Measurements from ENCODE around the gene RPS26. TPM values are rescaled to one million over a fixed set of nuclear protein-coding genes. Genes with fewer than 3 reads are reported as not detected.
"Not testable (repeated sequence)": the region's sequence is repeated elsewhere in the genome, so short reads cannot be mapped to it uniquely, and the experiment has no call there.

Gene RPS26
- total and polyA plus RNA-seq, 12 donors, result 6.9 to 1,370 (median 21.4) TPM

- H3K27ac ChIP-seq, result peak overlapping the region in 9 of 10 donors; percentile 62 to 93 (median 83)
- DNase-seq (peak in 1 of 2 donors; percentile 56), ATAC-seq (peak; percentile 8 to 72 (median 42))
- no peaks in the 10 kb centered on the region for H3K27me3 ChIP-seq
- intact Hi-C loops (cut with DNase I), result loop anchor here in 4 of 10 donors (1.0 to 10.0 kb wide), 5 partner anchors 45 to 121 kb away; partner anchors contain the start of genes RPS26 (in 4 of the 4), PA2G4 (in 1 of the 4), RPL41 (in 1 of the 4) and ZC3H10 (in 1 of the 4)
- peaks cover 5 to 22% (median 11%) of the 10 kb centered on the region in 9 donors for H3K4me1 ChIP-seq
- WGBS, 2 donors, result 25 to 28% methylated on average over 14 of the region's 14 CpGs
- H3K9me3 ChIP-seq, result no peaks in the 10 kb centered on the region
- H3K36me3 ChIP-seq, result peaks cover 0 to 59% (median 39%) of the 10 kb centered on the region in 9 donors
- TF ChIP-seq, protein P1, sequence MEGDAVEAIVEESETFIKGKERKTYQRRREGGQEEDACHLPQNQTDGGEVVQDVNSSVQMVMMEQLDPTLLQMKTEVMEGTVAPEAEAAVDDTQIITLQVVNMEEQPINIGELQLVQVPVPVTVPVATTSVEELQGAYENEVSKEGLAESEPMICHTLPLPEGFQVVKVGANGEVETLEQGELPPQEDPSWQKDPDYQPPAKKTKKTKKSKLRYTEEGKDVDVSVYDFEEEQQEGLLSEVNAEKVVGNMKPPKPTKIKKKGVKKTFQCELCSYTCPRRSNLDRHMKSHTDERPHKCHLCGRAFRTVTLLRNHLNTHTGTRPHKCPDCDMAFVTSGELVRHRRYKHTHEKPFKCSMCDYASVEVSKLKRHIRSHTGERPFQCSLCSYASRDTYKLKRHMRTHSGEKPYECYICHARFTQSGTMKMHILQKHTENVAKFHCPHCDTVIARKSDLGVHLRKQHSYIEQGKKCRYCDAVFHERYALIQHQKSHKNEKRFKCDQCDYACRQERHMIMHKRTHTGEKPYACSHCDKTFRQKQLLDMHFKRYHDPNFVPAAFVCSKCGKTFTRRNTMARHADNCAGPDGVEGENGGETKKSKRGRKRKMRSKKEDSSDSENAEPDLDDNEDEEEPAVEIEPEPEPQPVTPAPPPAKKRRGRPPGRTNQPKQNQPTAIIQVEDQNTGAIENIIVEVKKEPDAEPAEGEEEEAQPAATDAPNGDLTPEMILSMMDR (IDR thresholded peaks at IDR 0.05), result peak; percentile 80 to 87 (median 82)
- H3K4me3 ChIP-seq, result peak overlapping the region; percentile 19 to 79 (median 66)
Measured at GRCh38 chr12:55996201-55996714, 45.5 kb upstream of the RPS26 start.

DNA sequence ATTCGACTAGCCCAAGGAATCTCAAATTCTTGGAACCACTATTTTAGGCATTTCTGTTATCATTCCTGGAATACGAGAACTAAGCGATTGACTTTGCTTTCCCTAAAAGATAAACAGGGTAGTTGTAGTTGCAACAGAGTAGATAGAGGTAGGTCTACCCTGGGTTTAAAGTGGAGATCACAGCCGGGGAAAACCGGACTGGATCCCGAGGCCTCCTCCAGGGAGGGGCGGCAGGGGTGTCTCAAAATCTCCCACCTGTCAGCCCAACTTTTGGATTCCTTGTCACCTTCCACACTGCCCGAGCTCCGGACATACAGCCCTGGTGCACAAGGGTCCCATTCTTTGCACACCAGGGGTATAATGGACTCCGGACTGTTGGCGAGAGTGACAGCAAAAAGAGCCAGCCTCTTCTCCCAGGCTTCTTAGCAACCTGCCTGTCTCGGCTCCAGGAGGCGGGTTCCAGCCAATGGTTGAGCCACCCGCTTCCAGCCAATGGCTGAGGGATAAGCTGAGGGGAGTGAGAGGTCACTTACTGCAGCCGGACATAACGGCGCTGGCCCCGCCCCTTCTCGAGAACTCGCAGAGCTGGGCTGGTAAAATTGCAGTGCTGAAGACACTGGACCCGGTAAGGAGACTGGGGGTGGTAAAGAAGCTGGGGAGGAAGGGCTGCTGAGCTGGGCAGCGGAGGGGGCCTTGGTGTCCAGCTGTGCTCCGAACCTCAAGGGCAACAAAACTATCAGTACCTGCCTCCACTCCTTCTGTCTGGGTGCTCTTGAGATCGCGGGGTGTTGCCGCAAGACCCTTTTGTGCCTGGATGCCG lies 44.8 kb upstream of the RPS26 start, which contains the start of gene SUOX:
SUOX (plus strand) TSS at position 562 of the 820 bp plus-strand sequence. CDS start 4,946 bp downstream, outside the sequence.
- H3K27me3 ChIP-seq, result no peaks in the 10 kb centered on the region
- intact Hi-C loops (cut with DNase I), result loop anchor here in 5 of 10 donors (1.0 to 10.0 kb wide), 5 partner anchors 44 to 120 kb away; partner anchors contain the start of genes RPS26 (in 5 of the 5), PA2G4 (in 1 of the 5), RPL41 (in 1 of the 5) and ZC3H10 (in 1 of the 5)
- peaks cover 0 to 58% (median 33%) of the 10 kb centered on the region in 9 donors for H3K36me3 ChIP-seq
- WGBS, 2 donors, result 1% methylated on average over 27 of the region's 27 CpGs
- peak within 1 kb of the TSS; percentile 19 to 79 (median 66) for H3K4me3 ChIP-seq
- DNase-seq (peak; percentile 94 to 97), ATAC-seq (peak; percentile 98 to 100 (median 99))
- peak within 1 kb of the TSS in 9 of 10 donors; percentile 62 to 93 (median 83) for H3K27ac ChIP-seq
- H3K4me1 ChIP-seq, result peaks cover 5 to 22% (median 11%) of the 10 kb centered on the region in 9 donors
- TF ChIP-seq, protein P1 (IDR thresholded peaks at IDR 0.05), result no peak
- H3K9me3 ChIP-seq, result no peaks in the 10 kb centered on the region

GRCh38 chr12:55997535-55997859 lies 44.2 kb upstream of the RPS26 start:
- intact Hi-C loops (cut with DNase I), result loop anchor here in 4 of 10 donors (1.0 to 10.0 kb wide), 5 partner anchors 43 to 120 kb away; partner anchors contain the start of genes RPS26 (in 4 of the 4), PA2G4 (in 1 of the 4), RPL41 (in 1 of the 4) and ZC3H10 (in 1 of the 4)
- Histone ChIP-seq H3K4me1 (peaks cover 5 to 22% (median 11%) of the 10 kb centered on the region in 9 donors), H3K9me3 (no peaks in the 10 kb centered on the region), H3K4me3 (peak overlapping the region; percentile 19 to 79 (median 66)), H3K27ac (peak overlapping the region in 9 of 10 donors; percentile 62 to 93 (median 83)), H3K36me3 (peaks cover 0 to 58% (median 30%) of the 10 kb centered on the region in 9 donors), H3K27me3 (no peaks in the 10 kb centered on the region)
- peak in 4 of 8 donors; percentile 2 to 24 (median 6) for ATAC-seq
- WGBS, 2 donors, result 1 to 5% methylated on average over 5 of the region's 5 CpGs
- no peak for DNase-seq
- TF ChIP-seq, protein P1 (IDR thresholded peaks at IDR 0.05), result no peak

GRCh38 chr12:55999522-55999921 lies 42.2 kb upstream of the RPS26 start:
- H3K27me3 ChIP-seq, H3K4me3 ChIP-seq, ATAC-seq, H3K9me3 ChIP-seq, DNase-seq, H3K27ac ChIP-seq: not testable (repeated sequence)
- 58 to 74% methylated on average over 5 to 6 of the region's 6 CpGs for WGBS, 2 donors
- Histone ChIP-seq H3K4me1 (peaks cover 5 to 22% (median 11%) of the 10 kb centered on the region in 9 donors), H3K36me3 (peaks cover 0 to 58% (median 23%) of the 10 kb centered on the region in 9 donors)
- intact Hi-C loops (cut with DNase I), result loop anchor here in 4 of 10 donors (2.0 to 10.0 kb wide), 4 partner anchors 33 to 118 kb away; partner anchors contain the start of genes RPS26 (in 2 of the 4), PA2G4 (in 1 of the 4), RPL41 (in 1 of the 4) and ZC3H10 (in 1 of the 4)

GRCh38 chr12:55999999-56000540 lies 41.6 kb upstream of the RPS26 start:
- not testable (repeated sequence) for H3K27me3 ChIP-seq, H3K27ac ChIP-seq, ATAC-seq, H3K9me3 ChIP-seq, H3K4me3 ChIP-seq, DNase-seq
- H3K4me1 ChIP-seq, result peaks cover 5 to 22% (median 11%) of the 10 kb centered on the region in 9 donors
- H3K36me3 ChIP-seq, result peaks cover 0 to 58% (median 17%) of the 10 kb centered on the region in 9 donors
- intact Hi-C loops (cut with DNase I), result loop anchor here in 4 of 10 donors (2.0 to 10.0 kb wide), 4 partner anchors 33 to 117 kb away; partner anchors contain the start of genes RPS26 (in 2 of the 4), PA2G4 (in 1 of the 4), RPL41 (in 1 of the 4) and ZC3H10 (in 1 of the 4)
- 97 to 98% methylated on average over 28 to 33 of the region's 33 CpGs for WGBS, 2 donors
